GM13976 (cell line): ENCODE measurements around the gene IFNLR1.

Source experiments
- DNase-seq: peaks from one replicate; pipeline ENCODE4 v3.0.0; 2012; ENCODE audit warnings: low spot score
- in situ Hi-C: fragments of 300-500 bp; cut with MboI; formaldehyde crosslinking; loops from one replicate; pipeline ENCODE4 v1.12.0; 2022; ENCODE audit warnings: low sequenced_read_pairs, mixed read lengths, inconsistent platforms; ENCODE audit not compliant: unreplicated experiment
- TF ChIP-seq, protein P1 (sequence below): IDR thresholded peaks from 2 replicates; pipeline ENCODE4 v1.5.1; 2012; ENCODE audit warnings: borderline replicate concordance, mild to moderate bottlenecking; ENCODE audit not compliant: insufficient read depth; ENCODE audit errors: extremely low read depth, missing control alignments, control extremely low read depth

The IFNLR1 gene

GRCh38 chr1:24104854-24105253 is 82.2 kb downstream of the IFNLR1 start:
- DNase-seq, result no peak
- TF ChIP-seq, protein P1, sequence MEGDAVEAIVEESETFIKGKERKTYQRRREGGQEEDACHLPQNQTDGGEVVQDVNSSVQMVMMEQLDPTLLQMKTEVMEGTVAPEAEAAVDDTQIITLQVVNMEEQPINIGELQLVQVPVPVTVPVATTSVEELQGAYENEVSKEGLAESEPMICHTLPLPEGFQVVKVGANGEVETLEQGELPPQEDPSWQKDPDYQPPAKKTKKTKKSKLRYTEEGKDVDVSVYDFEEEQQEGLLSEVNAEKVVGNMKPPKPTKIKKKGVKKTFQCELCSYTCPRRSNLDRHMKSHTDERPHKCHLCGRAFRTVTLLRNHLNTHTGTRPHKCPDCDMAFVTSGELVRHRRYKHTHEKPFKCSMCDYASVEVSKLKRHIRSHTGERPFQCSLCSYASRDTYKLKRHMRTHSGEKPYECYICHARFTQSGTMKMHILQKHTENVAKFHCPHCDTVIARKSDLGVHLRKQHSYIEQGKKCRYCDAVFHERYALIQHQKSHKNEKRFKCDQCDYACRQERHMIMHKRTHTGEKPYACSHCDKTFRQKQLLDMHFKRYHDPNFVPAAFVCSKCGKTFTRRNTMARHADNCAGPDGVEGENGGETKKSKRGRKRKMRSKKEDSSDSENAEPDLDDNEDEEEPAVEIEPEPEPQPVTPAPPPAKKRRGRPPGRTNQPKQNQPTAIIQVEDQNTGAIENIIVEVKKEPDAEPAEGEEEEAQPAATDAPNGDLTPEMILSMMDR, result no peak
- in situ Hi-C loops, result no loop called here
